GDM1 (cell line): Measurements from ENCODE around the gene JAK2.

Experiments used
- DNase-seq: peaks from one replicate; lab custom pipeline; 2025; lab: John Stamatoyannopoulos, UW

The JAK2 gene

DNA sequence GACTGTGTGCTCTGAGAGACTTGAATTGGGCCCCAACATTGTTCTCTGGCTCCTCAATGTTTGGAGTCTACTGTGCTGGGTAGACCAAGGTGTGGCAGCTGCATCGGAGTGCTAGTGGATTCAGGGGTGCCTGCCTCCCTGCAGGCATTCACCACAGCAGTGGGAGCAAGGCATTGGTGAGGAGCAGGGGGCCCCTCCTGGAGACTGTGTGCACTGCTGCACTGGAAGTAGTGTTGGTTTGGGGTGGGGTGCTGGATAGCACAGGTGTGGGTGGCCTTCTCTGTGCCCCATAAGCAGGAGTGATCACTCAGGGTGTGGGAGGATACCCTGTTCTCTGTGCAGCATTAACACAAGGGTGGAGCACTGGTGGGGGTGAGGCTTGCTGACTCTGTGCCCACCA lies 161.2 kb downstream of the JAK2 start:
- no peak for DNase-seq
